HL-60/S4 treated with retinoic acid at 250 ng/mL for 4 days and 3 days (cell line): ENCODE results near the gene ZBTB44.
"Not testable (repeated sequence)": the region's sequence is repeated elsewhere in the genome, so short reads cannot be mapped to it uniquely, and the experiment has no call there.

Source experiments
- in situ Hi-C: fragments of 300-500 bp; cut with MboI; formaldehyde crosslinking; loops from 2 replicates; pipeline ENCODE4 v1.7.0; 2022; ENCODE audit warnings: low sequenced_read_pairs

The ZBTB44 gene, protein sequence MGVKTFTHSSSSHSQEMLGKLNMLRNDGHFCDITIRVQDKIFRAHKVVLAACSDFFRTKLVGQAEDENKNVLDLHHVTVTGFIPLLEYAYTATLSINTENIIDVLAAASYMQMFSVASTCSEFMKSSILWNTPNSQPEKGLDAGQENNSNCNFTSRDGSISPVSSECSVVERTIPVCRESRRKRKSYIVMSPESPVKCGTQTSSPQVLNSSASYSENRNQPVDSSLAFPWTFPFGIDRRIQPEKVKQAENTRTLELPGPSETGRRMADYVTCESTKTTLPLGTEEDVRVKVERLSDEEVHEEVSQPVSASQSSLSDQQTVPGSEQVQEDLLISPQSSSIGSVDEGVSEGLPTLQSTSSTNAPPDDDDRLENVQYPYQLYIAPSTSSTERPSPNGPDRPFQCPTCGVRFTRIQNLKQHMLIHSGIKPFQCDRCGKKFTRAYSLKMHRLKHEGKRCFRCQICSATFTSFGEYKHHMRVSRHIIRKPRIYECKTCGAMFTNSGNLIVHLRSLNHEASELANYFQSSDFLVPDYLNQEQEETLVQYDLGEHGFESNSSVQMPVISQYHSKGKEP

GRCh38 chr11:130314750-130315285, at the start of gene ZBTB44:
ZBTB44 (minus strand) TSS chr11:130314917; CDS start chr11:130261873, 53,044 bp downstream.
- in situ Hi-C loops: no loop called here

DNA sequence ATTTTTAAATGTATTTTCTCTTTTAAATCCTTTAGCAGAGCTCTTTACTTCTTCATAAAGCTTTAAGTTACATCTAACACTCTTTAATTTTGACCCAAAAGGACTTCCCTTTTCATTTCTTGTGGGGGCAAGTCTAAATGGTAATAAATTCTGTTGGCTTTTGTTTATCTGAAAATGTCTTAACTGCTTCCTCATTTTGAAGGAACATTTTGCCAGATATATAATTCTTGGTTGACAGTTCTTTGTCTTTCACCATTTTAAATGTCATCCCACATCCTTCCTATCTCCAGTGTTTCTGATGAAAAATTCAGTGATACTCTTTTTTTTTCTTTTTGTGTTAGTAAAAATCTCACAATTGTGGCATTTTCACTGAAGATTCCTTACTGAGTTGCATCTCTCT, 44.7 kb upstream of the ZBTB44 start:
- in situ Hi-C loops: no loop called here

GRCh38 chr11:130358398-130358797, 43.7 kb upstream of the ZBTB44 start:
- in situ Hi-C loops: no loop called here

GRCh38 chr11:130347261-130347660, 32.5 kb upstream of the ZBTB44 start:
- in situ Hi-C loops: no loop called here

- in situ Hi-C loops: no loop called here
Observed at GRCh38 chr11:130344841-130345240, 30.1 kb upstream of the ZBTB44 start.

DNA sequence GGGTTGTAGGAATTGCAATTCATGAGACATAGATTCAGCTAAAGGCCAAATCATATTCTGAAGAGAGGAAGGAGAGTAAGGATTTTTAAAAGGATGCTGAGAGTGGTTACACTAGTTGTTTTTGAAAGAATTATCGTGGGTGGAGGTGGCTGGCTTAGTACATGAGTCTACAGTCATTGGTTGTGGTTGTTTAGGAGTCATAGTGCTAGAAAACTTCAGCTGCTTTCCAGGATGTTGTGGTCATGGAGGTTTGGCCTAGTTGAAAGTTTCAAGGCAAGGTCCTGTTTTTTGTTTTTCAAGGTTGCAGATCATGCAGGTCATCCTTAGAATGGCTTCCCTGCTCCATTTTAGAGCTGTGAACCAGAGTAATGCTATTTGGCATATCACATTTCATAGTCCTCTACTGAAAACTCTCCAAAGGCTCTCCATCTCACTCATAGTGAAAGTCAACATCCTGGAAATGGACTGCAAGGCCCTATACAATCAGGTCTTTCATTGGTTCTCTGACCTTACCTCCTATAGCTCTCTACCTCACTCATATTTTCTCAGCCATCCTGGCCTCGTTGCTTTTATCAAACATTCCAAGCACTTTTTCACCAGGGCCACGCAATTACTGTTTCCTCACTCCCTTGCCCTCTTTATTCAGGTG, 26.1 kb upstream of the ZBTB44 start:
- in situ Hi-C loops: no loop called here

DNA sequence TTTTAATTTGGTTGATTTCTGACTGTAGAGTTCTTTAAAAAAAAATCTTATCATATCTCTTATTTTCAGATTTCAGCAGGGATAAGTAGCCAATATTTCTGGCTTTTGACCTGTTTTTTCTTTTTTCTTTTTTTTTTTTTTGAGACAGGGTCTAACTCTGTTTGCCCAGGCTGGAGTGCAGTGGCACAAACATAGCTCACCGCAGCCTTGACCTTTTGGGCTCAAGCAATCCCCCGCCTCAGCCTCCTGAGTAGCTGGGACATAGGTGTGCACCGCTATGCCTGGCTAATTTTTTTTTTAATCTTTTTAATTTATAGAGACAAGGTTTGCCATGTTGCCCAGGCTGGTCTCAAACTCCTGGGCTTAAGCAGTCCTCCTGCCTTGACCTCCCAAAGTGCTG, 23.9 kb upstream of the ZBTB44 start:
- in situ Hi-C loops: no loop called here

DNA sequence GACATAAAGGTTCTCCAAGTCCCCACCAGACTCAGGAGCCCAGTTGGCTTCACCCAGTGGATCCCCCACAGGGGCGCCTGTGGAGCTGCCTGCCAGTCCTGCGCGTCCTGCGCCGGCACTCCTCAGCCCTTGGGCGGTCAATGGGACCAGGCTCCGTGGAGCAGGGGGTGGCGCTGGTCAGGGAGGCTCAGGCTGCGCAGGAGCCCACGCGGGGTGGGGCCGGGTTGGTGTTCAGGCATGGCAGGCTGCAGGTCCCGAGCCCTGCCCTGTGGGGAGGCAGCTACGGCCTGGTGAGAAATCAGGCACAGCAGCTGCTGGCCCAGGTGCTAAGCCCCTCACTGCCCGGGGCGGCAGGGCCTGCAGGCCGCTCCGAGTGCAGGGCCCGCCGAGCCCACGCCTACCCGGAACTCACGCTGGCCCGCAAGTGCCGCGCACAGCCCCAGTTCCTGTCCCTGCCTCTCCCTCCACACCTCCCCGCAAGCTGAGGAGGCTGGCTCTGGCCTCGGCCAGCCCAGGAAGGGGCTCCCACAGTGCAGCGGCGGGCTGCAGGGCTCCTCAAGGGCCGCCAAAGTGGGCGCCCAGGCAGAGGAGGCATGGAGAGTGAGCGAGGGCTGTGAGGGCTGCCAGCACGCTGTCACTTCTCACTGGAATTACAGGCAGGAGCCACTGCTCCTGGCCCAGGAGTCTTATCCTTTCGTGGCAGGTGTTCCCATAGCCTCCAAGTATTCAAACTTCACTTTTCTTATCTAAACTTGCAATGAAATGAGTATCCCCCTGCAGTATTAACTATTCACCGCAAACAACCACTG, 22.8 kb upstream of the ZBTB44 start:
- in situ Hi-C loops: no loop called here

GRCh38 chr11:130331397-130331796, 16.7 kb upstream of the ZBTB44 start:
- in situ Hi-C loops: not testable (repeated sequence)

GRCh38 chr11:130330101-130330684, 15.5 kb upstream of the ZBTB44 start:
- in situ Hi-C loops: no loop called here

GRCh38 chr11:130328420-130328819, 13.7 kb upstream of the ZBTB44 start:
- in situ Hi-C loops: no loop called here

DNA sequence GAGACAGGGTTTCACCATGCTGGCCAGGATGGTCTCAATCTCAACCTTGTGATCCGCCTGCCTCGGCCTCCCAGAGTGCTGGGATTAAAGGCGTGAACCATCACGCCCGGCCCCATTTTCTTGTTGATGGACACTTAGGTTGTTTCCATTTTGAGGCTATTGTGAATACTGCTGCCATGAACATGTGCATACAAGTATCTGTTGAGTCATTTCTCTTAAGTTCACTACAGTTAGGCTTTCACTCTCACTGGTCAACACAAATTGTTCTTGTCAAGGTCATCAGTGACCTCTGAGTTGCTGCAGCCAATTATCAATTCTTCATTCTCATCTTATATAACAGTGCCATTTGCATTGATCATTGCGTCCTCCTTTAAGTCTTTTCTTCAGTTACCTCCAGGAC, 13.0 kb upstream of the ZBTB44 start:
- in situ Hi-C loops: no loop called here

GRCh38 chr11:130325691-130326090, 11.0 kb upstream of the ZBTB44 start:
- in situ Hi-C loops: no loop called here

- in situ Hi-C loops: no loop called here
Observed at GRCh38 chr11:130323452-130324450, 9.0 kb upstream of the ZBTB44 start.

DNA sequence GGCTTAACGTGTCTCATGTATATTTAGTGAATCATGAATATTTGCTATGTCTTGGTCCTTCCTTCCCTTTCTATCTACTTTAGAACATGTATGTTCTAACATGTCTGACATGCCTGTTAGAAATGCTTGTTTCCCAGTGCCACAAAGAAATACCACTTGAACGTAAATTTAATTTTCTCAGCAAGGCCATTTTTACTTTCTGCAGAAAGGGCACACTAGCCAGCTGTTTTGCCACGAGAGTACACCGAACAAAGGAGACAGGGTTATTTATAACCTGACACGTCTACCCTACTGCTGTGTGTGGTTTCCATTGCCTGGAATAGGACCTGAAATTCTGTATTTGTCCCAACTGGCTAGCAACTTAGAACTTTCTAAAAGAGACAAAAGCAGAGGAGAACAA, 7.4 kb upstream of the ZBTB44 start:
- in situ Hi-C loops: no loop called here

- in situ Hi-C loops: no loop called here
Observed at GRCh38 chr11:130318031-130318673, 3.4 kb upstream of the ZBTB44 start.

DNA sequence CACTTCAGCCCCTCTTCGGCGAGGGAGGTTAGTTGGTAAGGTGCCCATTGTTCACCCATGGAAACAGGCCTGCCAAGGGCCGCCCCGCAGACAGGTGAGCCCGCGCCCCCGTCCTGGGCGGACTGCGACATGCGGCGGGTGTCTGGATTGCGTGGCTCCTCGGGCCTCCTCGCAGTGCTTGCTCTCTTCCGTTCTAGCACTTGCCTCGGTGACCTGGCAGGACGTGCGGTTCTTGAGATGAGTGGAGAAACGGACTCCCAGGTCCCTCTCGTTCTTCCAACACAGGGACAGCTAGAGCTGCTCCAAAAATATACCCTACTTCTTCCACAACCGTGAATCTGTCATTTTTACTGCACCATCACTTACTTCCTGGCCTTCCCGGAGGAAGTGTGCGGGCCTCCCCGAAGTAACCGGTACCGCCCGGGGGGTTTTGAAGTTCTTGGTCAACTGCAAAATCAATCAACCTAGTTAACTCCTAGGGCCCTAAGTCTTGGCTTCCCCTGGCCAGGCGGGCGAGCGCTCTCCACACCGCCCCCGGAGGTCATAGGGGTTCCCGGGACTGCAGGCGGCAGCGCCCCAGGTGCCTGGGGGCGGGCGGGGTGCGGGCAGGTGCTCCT, 745 bp upstream of the ZBTB44 start:
- in situ Hi-C loops: no loop called here

- in situ Hi-C loops: no loop called here
Observed at GRCh38 chr11:130314184-130314749, 450 bp downstream of the ZBTB44 start.
